ENCODE data around the gene MEIS2. TPM values are rescaled to one million over a fixed set of nuclear protein-coding genes. Genes with fewer than 3 reads are reported as not detected.

The MEIS2 gene
- total RNA-seq, 8 experiments from 2014 or later: 21.5 to 747 (median 133) TPM

- in situ Hi-C loops (cut with MboI; ENCODE audit: low pct_unique_long_range_greater_than_20kb in 2 of 9, low sequenced_read_pairs in 9 of 9, unreplicated experiment in 9 of 9): loop anchor here in 1 of 9 experiments (25.0 kb wide), 1 partner anchor 208 kb away; no protein-coding TSS in a partner anchor
- Histone ChIP-seq H3K4me1 (replicated peaks in 1 of 2) (peaks cover 21 to 42% of the 10 kb centered on the region in 2 donors), H3K27ac (peak overlapping the region; percentile 72 to 90), H3K4me3 (peak overlapping the region; percentile 61 to 99 (median 81))
- peak in 4 of 8 experiments; percentile 2 to 27 (median 26) for ATAC-seq (replicated peaks in 6 of 8)
- 0 to 82% (median 3%) methylated on average over 1 to 16 of the region's 36 CpGs for WGBS, 10 experiments
Measured at GRCh38 chr15:37094915-37095711, 5.2 kb downstream of the MEIS2 start.

- Histone ChIP-seq H3K4me1 (replicated peaks in 1 of 2) (peaks cover 24 to 47% of the 10 kb centered on the region in 2 donors), H3K27ac (peak overlapping the region; percentile 72 to 90)
- in situ Hi-C loops (cut with MboI; ENCODE audit: low pct_unique_long_range_greater_than_20kb in 2 of 9, low sequenced_read_pairs in 9 of 9, unreplicated experiment in 9 of 9): loop anchor here in 1 of 9 experiments (25.0 kb wide), 1 partner anchor 207 kb away; no protein-coding TSS in a partner anchor
Measured at GRCh38 chr15:37094333-37094914, 5.9 kb downstream of the MEIS2 start.

DNA sequence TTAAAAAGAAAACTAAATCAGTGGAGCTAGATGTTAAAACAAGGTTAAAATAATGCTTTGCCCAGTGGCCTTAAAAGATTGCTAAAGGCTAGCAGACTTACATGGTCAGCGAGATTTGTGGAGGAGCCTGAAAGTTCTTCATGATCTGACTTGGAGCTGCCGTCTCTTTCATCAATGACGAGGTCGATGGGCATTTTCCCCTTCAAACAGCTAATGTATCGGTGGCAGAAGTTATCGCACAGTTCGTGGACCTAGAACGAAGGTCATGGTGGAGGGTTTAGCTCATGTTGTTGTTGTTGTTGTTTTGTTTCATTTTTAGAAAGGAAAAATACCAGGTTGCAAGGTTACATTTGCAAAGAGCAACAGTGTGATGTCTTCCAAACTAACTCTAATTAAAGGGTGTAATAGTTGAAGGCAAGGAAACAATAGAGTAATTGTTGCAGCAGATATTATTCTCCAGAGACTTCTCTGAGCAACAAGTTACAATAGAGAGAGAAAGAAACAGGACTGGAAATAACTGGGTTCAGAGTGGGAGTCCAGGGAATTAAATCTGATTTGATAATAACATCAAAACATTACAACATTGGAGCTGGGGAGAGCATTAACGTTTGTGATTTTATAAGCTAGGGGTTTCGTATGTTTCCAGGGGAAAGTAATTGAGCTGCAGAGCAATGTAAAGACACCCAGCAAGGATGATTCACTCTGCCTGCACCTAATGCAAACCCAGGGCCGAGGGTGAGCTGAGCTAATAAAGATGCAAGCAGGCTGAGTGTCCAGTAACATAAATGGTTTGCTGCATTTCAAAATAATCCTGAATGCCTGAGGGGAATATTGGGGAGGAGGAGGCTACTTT is 6.6 kb downstream of the MEIS2 start:
- Histone ChIP-seq H3K27ac (peak overlapping the region; percentile 72 to 90), H3K4me1 (replicated peaks in 1 of 2) (peaks cover 29 to 54% of the 10 kb centered on the region in 2 donors), H3K4me3 (peak overlapping the region; percentile 61 to 99 (median 81))
- in situ Hi-C loops (cut with MboI; ENCODE audit: low pct_unique_long_range_greater_than_20kb in 2 of 9, low sequenced_read_pairs in 9 of 9, unreplicated experiment in 9 of 9): loop anchor here in 1 of 9 experiments (25.0 kb wide), 1 partner anchor 206 kb away; no protein-coding TSS in a partner anchor
- WGBS, 10 experiments: 19 to 93% (median 51%) methylated on average over 2 to 10 of the region's 11 CpGs; no CpG with 5 or more reads in 1 of the 10 experiments
- peak; percentile 26 to 63 (median 46) for ATAC-seq (replicated peaks in 6 of 8)

More at GRCh38 chr15:37094333-37094914, 5.9 kb downstream of the MEIS2 start:
- ATAC-seq (replicated peaks in 6 of 8): peak in 4 of 8 experiments; percentile 10 to 28 (median 18)
- 0 to 64% (median 28%) methylated on average over 2 to 5 of the region's 7 CpGs; no CpG with 5 or more reads in 2 of the 10 experiments for WGBS, 10 experiments
- peak overlapping the region; percentile 61 to 99 (median 81) for H3K4me3 ChIP-seq

GRCh38 chr15:37090543-37091175 is 9.7 kb downstream of the MEIS2 start:
- Histone ChIP-seq H3K27ac (no peak overlapping the region), H3K4me3 (peak overlapping the region; percentile 4 to 99 (median 15)), H3K4me1 (replicated peaks in 1 of 2) (peaks cover 56 to 84% of the 10 kb centered on the region in 2 donors)
- 30 to 87% (median 57%) methylated on average over 1 to 3 of the region's 3 CpGs; no CpG with 5 or more reads in 3 of the 10 experiments for WGBS, 10 experiments
- no peak for ATAC-seq (replicated peaks in 6 of 8)
- in situ Hi-C loops (cut with MboI; ENCODE audit: low pct_unique_long_range_greater_than_20kb in 2 of 9, low sequenced_read_pairs in 9 of 9, unreplicated experiment in 9 of 9): loop anchor here in 1 of 9 experiments (25.0 kb wide), 1 partner anchor 203 kb away; no protein-coding TSS in a partner anchor

DNA sequence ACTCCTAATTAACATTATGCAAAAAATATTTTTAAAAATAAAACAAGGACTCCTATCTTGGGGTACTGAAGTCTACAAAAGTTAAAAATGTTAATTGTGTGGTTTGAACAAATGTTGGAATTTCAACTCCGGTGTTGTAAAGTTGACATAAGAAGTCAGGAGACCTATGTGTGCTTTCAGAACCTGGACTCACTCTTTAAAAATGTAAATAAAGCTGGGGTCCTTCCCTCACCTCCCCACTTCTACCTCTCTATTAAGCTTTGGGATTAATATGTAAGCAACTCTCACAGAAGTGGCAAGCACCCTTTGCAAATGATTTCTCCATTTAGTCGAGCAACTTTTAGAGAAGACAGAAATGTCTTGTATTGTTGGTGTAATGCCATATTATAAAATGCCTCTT is 11.9 kb downstream of the MEIS2 start:
- ATAC-seq (replicated peaks in 6 of 8): no peak
- in situ Hi-C loops (cut with MboI; ENCODE audit: low pct_unique_long_range_greater_than_20kb in 2 of 9, low sequenced_read_pairs in 9 of 9, unreplicated experiment in 9 of 9): loop anchor here in 1 of 9 experiments (25.0 kb wide), 1 partner anchor 201 kb away; no protein-coding TSS in a partner anchor
- H3K4me3 ChIP-seq: peak overlapping the region in 1 of 5 donors; percentile 12
- peaks cover 63 to 91% of the 10 kb centered on the region in 2 donors for H3K4me1 ChIP-seq (replicated peaks in 1 of 2)
- WGBS, 10 experiments: 53 to 100% (median 87%) methylated on average over 1 to 2 of the region's 2 CpGs; no CpG with 5 or more reads in 2 of the 10 experiments
- H3K27ac ChIP-seq: no peak overlapping the region

- Histone ChIP-seq H3K27ac (no peak overlapping the region), H3K4me1 (replicated peaks in 1 of 2) (peaks cover 65 to 92% of the 10 kb centered on the region in 2 donors), H3K4me3 (no peak overlapping the region)
- ATAC-seq (replicated peaks in 6 of 8): peak in 5 of 8 experiments; percentile 56 to 89 (median 74)
- in situ Hi-C loops (cut with MboI; ENCODE audit: low pct_unique_long_range_greater_than_20kb in 2 of 9, low sequenced_read_pairs in 9 of 9, unreplicated experiment in 9 of 9): loop anchor here in 1 of 9 experiments (25.0 kb wide), 1 partner anchor 200 kb away; no protein-coding TSS in a partner anchor
- WGBS, 10 experiments: 38 to 100% (median 74%) methylated on average over 1 to 4 of the region's 4 CpGs; no CpG with 5 or more reads in 1 of the 10 experiments
Measured at GRCh38 chr15:37087131-37087588, 13.2 kb downstream of the MEIS2 start.

- no peak for ATAC-seq (replicated peaks in 6 of 8)
- H3K4me3 ChIP-seq: no peak overlapping the region
- H3K27ac ChIP-seq: no peak overlapping the region
- H3K4me1 ChIP-seq (replicated peaks in 1 of 2): peaks cover 71 to 92% of the 10 kb centered on the region in 2 donors
- in situ Hi-C loops (cut with MboI; ENCODE audit: low pct_unique_long_range_greater_than_20kb in 2 of 9, low sequenced_read_pairs in 9 of 9, unreplicated experiment in 9 of 9): loop anchor here in 1 of 9 experiments (25.0 kb wide), 1 partner anchor 199 kb away; no protein-coding TSS in a partner anchor
- WGBS, 10 experiments: 40 to 100% (median 100%) methylated on average over 1 of the region's 1 CpG; no CpG with 5 or more reads in 2 of the 10 experiments
Measured at GRCh38 chr15:37086521-37086920, 13.8 kb downstream of the MEIS2 start.

DNA sequence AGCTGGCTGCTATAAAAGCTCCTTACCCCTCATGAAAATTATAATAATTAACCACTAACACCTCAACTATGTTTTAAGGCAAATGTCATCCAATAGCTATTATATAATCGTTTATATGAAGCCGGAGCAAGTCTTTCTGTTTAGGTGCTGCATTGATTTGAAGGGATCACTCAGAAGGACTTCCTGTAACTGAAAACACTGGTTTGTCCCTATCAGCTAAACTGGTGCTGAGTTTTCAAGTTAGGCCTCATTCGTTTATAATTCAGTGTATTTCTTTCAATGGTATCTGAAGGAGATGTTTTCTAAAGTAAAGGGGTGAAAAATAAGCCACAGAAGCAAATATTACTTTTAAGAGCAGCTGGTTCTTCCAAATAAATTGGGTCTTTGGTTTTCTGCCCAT is 14.2 kb downstream of the MEIS2 start:
- H3K27ac ChIP-seq: no peak overlapping the region
- in situ Hi-C loops (cut with MboI; ENCODE audit: low pct_unique_long_range_greater_than_20kb in 2 of 9, low sequenced_read_pairs in 9 of 9, unreplicated experiment in 9 of 9): loop anchor here in 1 of 9 experiments (25.0 kb wide), 1 partner anchor 199 kb away; no protein-coding TSS in a partner anchor
- no peak overlapping the region for H3K4me3 ChIP-seq
- 43 to 92% (median 73%) methylated on average over 1 to 3 of the region's 3 CpGs; no CpG with 5 or more reads in 1 of the 10 experiments for WGBS, 10 experiments
- peaks cover 74 to 92% of the 10 kb centered on the region in 2 donors for H3K4me1 ChIP-seq (replicated peaks in 1 of 2)
- no peak for ATAC-seq (replicated peaks in 6 of 8)

GRCh38 chr15:37084602-37085001 is 15.7 kb downstream of the MEIS2 start:
- H3K4me1 ChIP-seq (replicated peaks in 1 of 2): peaks cover 78 to 95% of the 10 kb centered on the region in 2 donors
- H3K4me3 ChIP-seq: no peak overlapping the region
- 77 to 100% (median 97%) methylated on average over 1 to 3 of the region's 3 CpGs; no CpG with 5 or more reads in 3 of the 10 experiments for WGBS, 10 experiments
- no peak overlapping the region for H3K27ac ChIP-seq
- no peak for ATAC-seq (replicated peaks in 6 of 8)
- in situ Hi-C loops (cut with MboI; ENCODE audit: low pct_unique_long_range_greater_than_20kb in 2 of 9, low sequenced_read_pairs in 9 of 9, unreplicated experiment in 9 of 9): loop anchor here in 1 of 9 experiments (25.0 kb wide), 1 partner anchor 197 kb away; no protein-coding TSS in a partner anchor

GRCh38 chr15:37083610-37084009 is 16.7 kb downstream of the MEIS2 start:
- Histone ChIP-seq H3K4me3 (no peak overlapping the region), H3K27ac (no peak overlapping the region), H3K4me1 (replicated peaks in 1 of 2) (peaks cover 74 to 95% of the 10 kb centered on the region in 2 donors)
- in situ Hi-C loops (cut with MboI; ENCODE audit: low pct_unique_long_range_greater_than_20kb in 2 of 9, low sequenced_read_pairs in 9 of 9, unreplicated experiment in 9 of 9): loop anchor here in 1 of 9 experiments (25.0 kb wide), 1 partner anchor 196 kb away; no protein-coding TSS in a partner anchor
- WGBS, 10 experiments: 75 to 100% (median 90%) methylated on average over 2 to 6 of the region's 6 CpGs; no CpG with 5 or more reads in 1 of the 10 experiments
- no peak for ATAC-seq (replicated peaks in 6 of 8)

GRCh38 chr15:37081983-37082382 is 18.4 kb downstream of the MEIS2 start:
- 57 to 100% (median 76%) methylated on average over 3 to 5 of the region's 5 CpGs; no CpG with 5 or more reads in 3 of the 10 experiments for WGBS, 10 experiments
- Histone ChIP-seq H3K4me3 (no peak overlapping the region), H3K4me1 (replicated peaks in 1 of 2) (peaks cover 71 to 95% of the 10 kb centered on the region in 2 donors), H3K27ac (no peak overlapping the region)
- ATAC-seq (replicated peaks in 6 of 8): peak in 4 of 8 experiments; percentile 15 to 46 (median 34)
- in situ Hi-C loops (cut with MboI; ENCODE audit: low pct_unique_long_range_greater_than_20kb in 2 of 9, low sequenced_read_pairs in 9 of 9, unreplicated experiment in 9 of 9): loop anchor here in 1 of 9 experiments (25.0 kb wide), 1 partner anchor 195 kb away; no protein-coding TSS in a partner anchor
